Right lobe of liver (tissue), 6 donors: ENCODE measurements around the gene ADGRD2. TPM values are rescaled to one million over a fixed set of nuclear protein-coding genes. Genes with fewer than 3 reads are reported as not detected.
A peak's percentile ranks its signal among the peaks of the same experiment; 100 is the strongest.

Experiments
- ATAC-seq, 4 donors: fragments of 200-7000 bp; cut with Tn5 transposase; one replicate each; pipeline ENCODE4 v1.9.1; 2020; ENCODE audit warnings: mild to moderate bottlenecking in 4 of 4, moderate library complexity in 4 of 4
- DNase-seq, 3 donors: peaks; one replicate each; pipeline ENCODE4 v3.0.0-alpha.2; 2020
- H3K27ac ChIP-seq, 3 donors: fragments of 200-600 bp; one replicate each; pipeline ENCODE4 v1.8.0; 2022
- H3K27me3 ChIP-seq, 2 donors: fragments of 200-600 bp; one replicate each; pipeline ENCODE4 v1.8.0; 2022
- H3K36me3 ChIP-seq, 4 donors: fragments of 200-600 bp; sonication (generic) in 1 of 4; one replicate each; pipeline versions ENCODE4 v1.5.1 to v1.8.0; 2017 to 2022; ENCODE audit warnings: control low read depth in 1 of 4
- H3K4me1 ChIP-seq, 4 donors: fragments of 200-600 bp; sonication (generic) in 1 of 4; one replicate each; pipeline versions ENCODE4 v1.5.1 to v1.8.0; 2017 to 2022; ENCODE audit warnings: control low read depth in 1 of 4
- H3K4me3 ChIP-seq, 3 donors: fragments of 200-600 bp; one replicate each; pipeline ENCODE4 v1.8.0; 2022
- H3K9me3 ChIP-seq, 4 donors: fragments of 200-600 bp; sonication (generic) in 1 of 4; one replicate each; pipeline versions ENCODE4 v1.5.1 to v1.8.0; 2017 to 2022; ENCODE audit warnings: control low read depth in 1 of 4
- CTCF ChIP-seq, 4 donors: fragments of 200-600 bp in 3 of 4; fragments of 450-650 bp in 1 of 4; IDR thresholded peaks; one replicate each; pipeline versions ENCODE4 v1.5.1 to v1.8.0; 2016 to 2022; ENCODE audit warnings: antibody characterized with exemption in 4 of 4, mild to moderate bottlenecking in 2 of 4
- POLR2A ChIP-seq: fragments of 450-650 bp; IDR thresholded peaks from one replicate; pipeline ENCODE4 v1.6.1; 2017; ENCODE audit warnings: antibody characterized with exemption, mild to moderate bottlenecking
- WGBS: methylation state at CpG from one replicate; pipeline ENCODE4 v1.1.6; 2018; ENCODE audit warnings: low coverage, low lambda C conversion rate; ENCODE audit not compliant: insufficient coverage; ENCODE audit errors: missing lambda C conversion rate; 5-methylcytosine and 5-hydroxymethylcytosine counted together
- intact Hi-C, 2 donors: fragments of 100-400 bp; cut with DNase I; formaldehyde crosslinking; loops; one replicate each; pipeline versions ENCODE4 v1.11.2 to v1.14.1; 2022
- total RNA-seq, 6 experiments: library from RNA; depleted of rRNA in 2 of 6; stranded (reverse); fragments of >200 nt in 2 of 6; fragmentation: NEBNext Ultra II Directional in 3 of 6; extraction: Animal tissue kit (Norgen Biotek cat#: 25700) in 3 of 6; gene quantifications; one replicate each; pipeline versions ENCODE4 v1.1.0 to v1.2.4, GENCODE V29; 2016 to 2023
- donor health status: DM: no; HTN: yes; CAD: no.
- donor health status: DM: no; HTN: no; CAD: no.
- donor health status: DM: no; HTN: no; CAD: no.
- donor health status: DM: no; HTN: yes; CAD: no.
- donor health status: DM: no; HTN: yes; CAD: no.

ADGRD2 gene
- total RNA-seq, 6 experiments from 2014 or later = not detected

DNA sequence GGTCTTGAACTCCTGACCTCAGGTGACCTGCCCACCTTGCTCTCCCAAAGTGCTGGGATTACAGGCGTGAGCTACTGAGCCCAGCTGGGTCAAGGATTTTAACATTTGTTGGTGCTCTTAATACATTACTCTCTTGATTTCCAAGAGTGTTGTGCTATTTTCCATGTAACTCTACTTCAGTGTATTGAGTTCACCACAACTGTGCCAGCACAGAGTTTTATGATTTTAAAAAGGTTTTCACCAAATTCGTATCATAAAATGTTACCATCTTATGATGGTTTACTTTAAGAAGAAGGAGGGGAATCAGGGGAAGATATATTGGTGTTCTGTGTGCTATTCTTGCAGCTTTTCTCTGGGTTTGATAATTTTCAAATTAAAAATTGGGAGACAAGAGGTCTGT lies 6.6 kb upstream of the ADGRD2 start:
- intact Hi-C loops = no loop called here
- Histone ChIP-seq H3K27me3 (no peaks in the 10 kb centered on the region), H3K27ac (no peak overlapping the region), H3K36me3 (no peaks in the 10 kb centered on the region), H3K4me1 (no peaks in the 10 kb centered on the region), H3K4me3 (no peak overlapping the region), H3K9me3 (no peaks in the 10 kb centered on the region)
- TF ChIP-seq CTCF (IDR thresholded peaks at IDR 0.05) (no peak), POLR2A (no peak)
- 63% methylated on average over 2 of the region's 2 CpGs for WGBS
- ATAC-seq (no peak), DNase-seq (no peak)

DNA sequence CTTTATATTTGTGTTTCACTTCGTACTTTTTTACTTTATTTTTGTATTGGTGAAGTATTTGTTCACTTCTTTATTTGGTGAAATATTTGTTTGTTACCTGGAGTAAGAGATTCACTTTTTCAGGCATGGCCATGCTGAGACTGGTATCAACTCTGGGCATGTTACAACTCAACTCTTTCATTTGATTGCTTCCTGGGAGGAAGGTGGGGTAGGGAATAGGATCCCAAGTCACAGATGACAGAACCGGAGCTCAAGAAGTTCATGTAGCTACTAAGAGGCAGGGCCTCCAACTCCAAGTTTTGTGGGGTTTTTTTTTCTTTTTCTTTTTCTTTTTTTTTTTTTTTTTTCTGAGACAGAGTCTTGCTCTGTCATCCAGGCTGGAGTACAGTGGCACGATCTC lies 6.1 kb upstream of the ADGRD2 start:
- intact Hi-C loops = no loop called here
- Histone ChIP-seq H3K9me3 (no peaks in the 10 kb centered on the region), H3K27me3 (no peaks in the 10 kb centered on the region), H3K27ac (no peak overlapping the region), H3K4me1 (no peaks in the 10 kb centered on the region), H3K36me3 (no peaks in the 10 kb centered on the region), H3K4me3 (no peak overlapping the region)
- WGBS = 72% methylated on average over 3 of the region's 3 CpGs
- TF ChIP-seq POLR2A = no peak
- no peak for TF ChIP-seq CTCF (IDR thresholded peaks at IDR 0.05)
- ATAC-seq (no peak), DNase-seq (no peak)

GRCh38 chr9:124447297-124447661 lies 3.0 kb upstream of the ADGRD2 start:
- no peak overlapping the region for H3K27ac ChIP-seq
- H3K36me3 ChIP-seq = no peaks in the 10 kb centered on the region
- H3K27me3 ChIP-seq = peaks cover 0 to 10% of the 10 kb centered on the region in 2 donors
- no peak for DNase-seq
- 56% methylated on average over 4 of the region's 4 CpGs for WGBS
- intact Hi-C loops = no loop called here
- TF ChIP-seq POLR2A (no peak), CTCF (IDR thresholded peaks at IDR 0.05) (no peak)
- ATAC-seq = no peak
- H3K9me3 ChIP-seq = no peaks in the 10 kb centered on the region
- H3K4me3 ChIP-seq = no peak overlapping the region
- H3K4me1 ChIP-seq = peaks cover 0 to 4% (median 0%) of the 10 kb centered on the region in 4 donors

- 93% methylated on average over 3 of the region's 7 CpGs for WGBS
- peaks cover 0 to 10% of the 10 kb centered on the region in 2 donors for H3K27me3 ChIP-seq
- DNase-seq = peak in 2 of 3 donors; percentile 33 to 37
- H3K4me1 ChIP-seq = peaks cover 0 to 4% (median 0%) of the 10 kb centered on the region in 4 donors
- intact Hi-C loops = no loop called here
- H3K36me3 ChIP-seq = no peaks in the 10 kb centered on the region
- H3K27ac ChIP-seq = no peak overlapping the region
- no peak for ATAC-seq
- no peaks in the 10 kb centered on the region for H3K9me3 ChIP-seq
- TF ChIP-seq CTCF (IDR thresholded peaks at IDR 0.05) (no peak), POLR2A (no peak)
- H3K4me3 ChIP-seq = no peak overlapping the region
Measured at GRCh38 chr9:124448019-124448418, 2.2 kb upstream of the ADGRD2 start.
